Stimulated activated CD8-positive, alpha-beta memory T cell treated with anti-CD3 and anti-CD28 coated beads, Interleukin-12 subunit alpha, Interleukin-12 subunit beta, amount 100 ng/mL, for 24 hours (primary cell): ENCODE results near the gene CBLB.

Source experiments
- DNase-seq: peaks from one replicate; pipeline ENCODE4 v3.0.0-alpha.2; 2020; ENCODE audit errors: extremely low read depth

CBLB gene

GRCh38 chr3:105846809-105847208, 22.0 kb downstream of the CBLB start:
- DNase-seq: no peak

- no peak for DNase-seq
Measured at GRCh38 chr3:105845488-105845887, 23.3 kb downstream of the CBLB start.

- no peak for DNase-seq
Measured at GRCh38 chr3:105844704-105845103, 24.1 kb downstream of the CBLB start.

GRCh38 chr3:105843994-105844393, 24.8 kb downstream of the CBLB start:
- no peak for DNase-seq

GRCh38 chr3:105842943-105843342, 25.9 kb downstream of the CBLB start:
- DNase-seq: no peak

GRCh38 chr3:105842449-105842848, 26.4 kb downstream of the CBLB start:
- DNase-seq: no peak

- no peak for DNase-seq
Measured at GRCh38 chr3:105837947-105838346, 30.9 kb downstream of the CBLB start.

- no peak for DNase-seq
Measured at GRCh38 chr3:105837143-105837740, 31.6 kb downstream of the CBLB start.

GRCh38 chr3:105836533-105836932, 32.3 kb downstream of the CBLB start:
- no peak for DNase-seq

GRCh38 chr3:105835606-105836005, 33.2 kb downstream of the CBLB start:
- DNase-seq: no peak

GRCh38 chr3:105834768-105835167, 34.0 kb downstream of the CBLB start:
- no peak for DNase-seq

- DNase-seq: no peak
Measured at GRCh38 chr3:105832644-105833043, 36.2 kb downstream of the CBLB start.

GRCh38 chr3:105830836-105831235, 38.0 kb downstream of the CBLB start:
- no peak for DNase-seq

- no peak for DNase-seq
Measured at GRCh38 chr3:105829871-105830622, 38.8 kb downstream of the CBLB start.

- DNase-seq: no peak
Measured at GRCh38 chr3:105829229-105829628, 39.6 kb downstream of the CBLB start.

- DNase-seq: no peak
Measured at GRCh38 chr3:105828703-105829102, 40.1 kb downstream of the CBLB start.

GRCh38 chr3:105827959-105828358, 40.9 kb downstream of the CBLB start:
- DNase-seq: no peak

- DNase-seq: no peak
Measured at GRCh38 chr3:105826778-105827634, 41.8 kb downstream of the CBLB start.

GRCh38 chr3:105824129-105824528, 44.7 kb downstream of the CBLB start:
- no peak for DNase-seq

- no peak for DNase-seq
Measured at GRCh38 chr3:105823149-105823867, 45.5 kb downstream of the CBLB start.

- no peak for DNase-seq
Measured at GRCh38 chr3:105822171-105823123, 46.4 kb downstream of the CBLB start.
